Measurements from ENCODE around the gene DPM3. TPM values are rescaled to one million over a fixed set of nuclear protein-coding genes. Genes with fewer than 3 reads are reported as not detected.

The DPM3 gene
- total RNA-seq, 1 experiment from 2014 or later, result 73.5 TPM

DNA sequence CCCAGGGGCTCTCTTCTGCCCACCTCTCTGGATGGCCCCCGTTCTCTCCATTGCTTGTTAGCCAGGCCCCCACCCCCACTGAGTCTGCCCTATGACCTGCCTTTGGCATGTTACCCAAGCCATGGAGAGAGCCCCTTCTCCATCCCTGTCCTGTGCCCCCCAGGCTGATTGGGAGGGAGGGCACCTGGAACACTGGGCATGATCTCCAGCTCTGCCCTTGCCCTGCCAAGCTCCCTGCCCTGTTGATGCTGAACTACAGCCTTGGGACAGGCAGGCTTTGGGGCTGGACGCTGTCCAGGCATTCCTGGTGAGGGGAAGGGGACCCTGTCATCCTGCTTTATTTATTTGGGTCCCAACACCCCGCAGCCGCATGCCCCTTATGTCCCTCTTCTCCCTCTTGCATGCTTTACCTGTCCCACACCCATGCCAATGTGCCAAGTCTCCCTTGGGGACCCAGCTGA is 44.0 kb upstream of the DPM3 start (continued):
- TF ChIP-seq TEAD1 (CRISPR knock-in tag; IDR thresholded peaks at IDR 0.05), result no peak
- TF ChIP-seq, protein P1, sequence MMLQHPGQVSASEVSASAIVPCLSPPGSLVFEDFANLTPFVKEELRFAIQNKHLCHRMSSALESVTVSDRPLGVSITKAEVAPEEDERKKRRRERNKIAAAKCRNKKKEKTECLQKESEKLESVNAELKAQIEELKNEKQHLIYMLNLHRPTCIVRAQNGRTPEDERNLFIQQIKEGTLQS (CRISPR knock-in tag; conservative IDR thresholded peaks at IDR 0.05), result no peak
- TF ChIP-seq NFATC4 (CRISPR knock-in tag; IDR thresholded peaks at IDR 0.05), result no peak
- TF ChIP-seq ZNF396 (CRISPR knock-in tag; IDR thresholded peaks at IDR 0.05; ENCODE audit: borderline replicate concordance), result no peak

DNA sequence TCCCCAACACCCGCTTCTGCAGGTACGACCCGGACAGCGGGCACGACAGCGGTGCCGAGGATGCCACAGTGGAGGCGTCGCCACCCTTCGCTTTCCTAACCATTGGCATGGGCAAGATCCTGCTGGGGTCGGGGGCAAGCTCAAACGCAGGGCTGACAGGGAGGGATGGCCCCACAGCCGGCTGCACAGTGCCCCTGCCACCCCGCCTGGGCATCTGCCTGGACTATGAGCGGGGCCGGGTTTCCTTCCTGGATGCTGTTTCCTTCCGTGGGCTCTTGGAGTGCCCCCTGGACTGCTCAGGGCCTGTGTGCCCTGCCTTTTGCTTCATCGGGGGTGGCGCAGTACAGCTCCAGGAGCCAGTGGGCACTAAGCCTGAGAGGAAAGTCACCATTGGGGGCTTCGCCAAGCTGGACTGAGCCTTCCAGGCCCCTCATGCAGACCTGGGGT is 43.5 kb upstream of the DPM3 start:
- CTCF ChIA-PET, result interaction anchor here (0.6 to 4.5 kb wide), 4 partner anchors 8 to 19 kb away, joined by 3 to 39 read pairs (median 34); partner anchors contain the start of gene KRTCAP2
- Mint-ChIP-seq H3K27ac (no peak overlapping the region), H3K36me3 (peaks cover 23% of the 10 kb centered on the region), H3K27me3 (ENCODE audit: low read depth) (no peaks in the 10 kb centered on the region), H3K9me3 (no peaks in the 10 kb centered on the region), H3K4me1 (peaks cover 29% of the 10 kb centered on the region), H3K4me3 (no peak overlapping the region)
- DNase-seq (ENCODE audit: low spot score) (no peak), ATAC-seq (no peak)
- TF ChIP-seq, protein P2, sequence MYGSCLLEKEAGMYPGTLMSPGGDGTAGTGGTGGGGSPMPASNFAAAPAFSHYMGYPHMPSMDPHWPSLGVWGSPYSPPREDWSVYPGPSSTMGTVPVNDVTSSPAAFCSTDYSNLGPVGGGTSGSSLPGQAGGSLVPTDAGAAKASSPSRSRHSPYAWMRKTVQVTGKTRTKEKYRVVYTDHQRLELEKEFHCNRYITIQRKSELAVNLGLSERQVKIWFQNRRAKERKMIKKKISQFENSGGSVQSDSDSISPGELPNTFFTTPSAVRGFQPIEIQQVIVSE (CRISPR knock-in tag; IDR thresholded peaks at IDR 0.05; ENCODE audit: borderline replicate concordance), result no peak
- TF ChIP-seq, protein P3, sequence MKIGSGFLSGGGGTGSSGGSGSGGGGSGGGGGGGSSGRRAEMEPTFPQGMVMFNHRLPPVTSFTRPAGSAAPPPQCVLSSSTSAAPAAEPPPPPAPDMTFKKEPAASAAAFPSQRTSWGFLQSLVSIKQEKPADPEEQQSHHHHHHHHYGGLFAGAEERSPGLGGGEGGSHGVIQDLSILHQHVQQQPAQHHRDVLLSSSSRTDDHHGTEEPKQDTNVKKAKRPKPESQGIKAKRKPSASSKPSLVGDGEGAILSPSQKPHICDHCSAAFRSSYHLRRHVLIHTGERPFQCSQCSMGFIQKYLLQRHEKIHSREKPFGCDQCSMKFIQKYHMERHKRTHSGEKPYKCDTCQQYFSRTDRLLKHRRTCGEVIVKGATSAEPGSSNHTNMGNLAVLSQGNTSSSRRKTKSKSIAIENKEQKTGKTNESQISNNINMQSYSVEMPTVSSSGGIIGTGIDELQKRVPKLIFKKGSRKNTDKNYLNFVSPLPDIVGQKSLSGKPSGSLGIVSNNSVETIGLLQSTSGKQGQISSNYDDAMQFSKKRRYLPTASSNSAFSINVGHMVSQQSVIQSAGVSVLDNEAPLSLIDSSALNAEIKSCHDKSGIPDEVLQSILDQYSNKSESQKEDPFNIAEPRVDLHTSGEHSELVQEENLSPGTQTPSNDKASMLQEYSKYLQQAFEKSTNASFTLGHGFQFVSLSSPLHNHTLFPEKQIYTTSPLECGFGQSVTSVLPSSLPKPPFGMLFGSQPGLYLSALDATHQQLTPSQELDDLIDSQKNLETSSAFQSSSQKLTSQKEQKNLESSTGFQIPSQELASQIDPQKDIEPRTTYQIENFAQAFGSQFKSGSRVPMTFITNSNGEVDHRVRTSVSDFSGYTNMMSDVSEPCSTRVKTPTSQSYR (CRISPR knock-in tag; IDR thresholded peaks at IDR 0.05), result no peak
- TF ChIP-seq ETV6 (CRISPR knock-in tag; IDR thresholded peaks at IDR 0.05), result no peak
- TF ChIP-seq TP53 (CRISPR knock-in tag; IDR thresholded peaks at IDR 0.05), result no peak
- TF ChIP-seq ZNF317 (CRISPR knock-in tag; IDR thresholded peaks at IDR 0.05; ENCODE audit: borderline replicate concordance, low read depth), result no peak
- TF ChIP-seq MYBL2 (CRISPR knock-in tag; IDR thresholded peaks at IDR 0.05), result no peak
- no peak for TF ChIP-seq ELF4 (CRISPR knock-in tag; IDR thresholded peaks at IDR 0.05; ENCODE audit: low read depth)
- no peak for TF ChIP-seq CREB1 (CRISPR knock-in tag; IDR thresholded peaks at IDR 0.05)
- POLR2A ChIA-PET, result no interaction called here

- Mint-ChIP-seq H3K4me1 (peaks cover 18% of the 10 kb centered on the region), H3K27ac (no peak overlapping the region), H3K4me3 (no peak overlapping the region), H3K27me3 (ENCODE audit: low read depth) (no peaks in the 10 kb centered on the region), H3K9me3 (no peaks in the 10 kb centered on the region), H3K36me3 (peaks cover 33% of the 10 kb centered on the region)
- CTCF ChIA-PET, result interaction anchor here (1.0 to 2.6 kb wide), 2 partner anchors 9 to 12 kb away, joined by 6 to 12 read pairs; partner anchors contain the start of gene KRTCAP2
- no peak for ATAC-seq
- TF ChIP-seq, protein P4, sequence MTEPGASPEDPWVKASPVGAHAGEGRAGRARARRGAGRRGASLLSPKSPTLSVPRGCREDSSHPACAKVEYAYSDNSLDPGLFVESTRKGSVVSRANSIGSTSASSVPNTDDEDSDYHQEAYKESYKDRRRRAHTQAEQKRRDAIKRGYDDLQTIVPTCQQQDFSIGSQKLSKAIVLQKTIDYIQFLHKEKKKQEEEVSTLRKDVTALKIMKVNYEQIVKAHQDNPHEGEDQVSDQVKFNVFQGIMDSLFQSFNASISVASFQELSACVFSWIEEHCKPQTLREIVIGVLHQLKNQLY (CRISPR knock-in tag; IDR thresholded peaks at IDR 0.05), result no peak
- TF ChIP-seq, protein P5, sequence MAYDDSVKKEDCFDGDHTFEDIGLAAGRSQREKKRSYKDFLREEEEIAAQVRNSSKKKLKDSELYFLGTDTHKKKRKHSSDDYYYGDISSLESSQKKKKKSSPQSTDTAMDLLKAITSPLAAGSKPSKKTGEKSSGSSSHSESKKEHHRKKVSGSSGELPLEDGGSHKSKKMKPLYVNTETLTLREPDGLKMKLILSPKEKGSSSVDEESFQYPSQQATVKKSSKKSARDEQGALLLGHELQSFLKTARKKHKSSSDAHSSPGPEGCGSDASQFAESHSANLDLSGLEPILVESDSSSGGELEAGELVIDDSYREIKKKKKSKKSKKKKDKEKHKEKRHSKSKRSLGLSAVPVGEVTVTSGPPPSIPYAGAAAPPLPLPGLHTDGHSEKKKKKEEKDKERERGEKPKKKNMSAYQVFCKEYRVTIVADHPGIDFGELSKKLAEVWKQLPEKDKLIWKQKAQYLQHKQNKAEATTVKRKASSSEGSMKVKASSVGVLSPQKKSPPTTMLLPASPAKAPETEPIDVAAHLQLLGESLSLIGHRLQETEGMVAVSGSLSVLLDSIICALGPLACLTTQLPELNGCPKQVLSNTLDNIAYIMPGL (CRISPR knock-in tag; IDR thresholded peaks at IDR 0.05), result no peak
- TF ChIP-seq ZNF232 (CRISPR knock-in tag; IDR thresholded peaks at IDR 0.05) (no peak), FOXP1 (CRISPR knock-in tag; IDR thresholded peaks at IDR 0.05; ENCODE audit: borderline replicate concordance) (no peak), FOXK1 (CRISPR knock-in tag; IDR thresholded peaks at IDR 0.05) (no peak)
- TF ChIP-seq, protein P1 (CRISPR knock-in tag; conservative IDR thresholded peaks at IDR 0.05), result no peak
- POLR2A ChIA-PET, result no interaction called here
- no peak for DNase-seq (ENCODE audit: low spot score)
These were observed 41.8 kb upstream of the DPM3 start for GRCh38 chr1:155182052-155182550.

Measured in WTC11 (cell line).